SK-N-SH (cell line): ENCODE measurements around the gene STUB1. TPM values are rescaled to one million over a fixed set of nuclear protein-coding genes. Genes with fewer than 3 reads are reported as not detected.

Experiments used
- CTCF ChIA-PET: fragments of 300-600, 350-600 bp; formaldehyde crosslinking; extraction: SDS; loops from one replicate; lab custom pipeline; 2021; lab: Yijun Ruan, JAX
- POLR2A ChIA-PET: fragments of 350-600 bp; sonication (Branson Sonifier 250); formaldehyde crosslinking; extraction: SDS; loops from one replicate; lab custom pipeline; 2020; ENCODE audit warnings: antibody characterized with exemption, inconsistent platforms; lab: Yijun Ruan, JAX
- DNase-seq: peaks from one replicate; pipeline ENCODE4 v3.0.0; 2012
- H2AFZ ChIP-seq: fragments of 200-600 bp; sonication (generic); 2 replicates; pipeline ENCODE4 v1.8.1; 2016; ENCODE audit warnings: antibody characterized with exemption, mild to moderate bottlenecking, low read depth
- H3F3A ChIP-seq: fragments of 200-600 bp; sonication (generic); replicated peaks from 2 replicates; pipeline ENCODE3; 2016; ENCODE audit warnings: antibody characterized with exemption, mild to moderate bottlenecking; ENCODE audit not compliant: insufficient read depth
- H3K27ac ChIP-seq, 2 experiments: fragments of 200-500 bp in 1 of 2; fragments of 200-600 bp in 1 of 2; sonication (Bioruptor generic) in 1 of 2; sonication (generic), shearing (Covaris generic) in 1 of 2; 2 replicates each; pipeline versions ENCODE4 v1.5.1 to v1.6.1; 2014 to 2016; ENCODE audit warnings: low read depth in 2 of 2, inconsistent platforms in 1 of 2, low read length in 1 of 2, mild to moderate bottlenecking in 1 of 2, mixed read lengths in 1 of 2
- H3K27me3 ChIP-seq: fragments of 200-600 bp; sonication (generic), shearing (Covaris generic); 2 replicates; pipeline ENCODE4 v1.6.1; 2016; ENCODE audit warnings: mixed run types; ENCODE audit not compliant: insufficient read depth
- H3K36me3 ChIP-seq, 2 experiments: fragments of 200-500 bp in 1 of 2; fragments of 200-600 bp in 1 of 2; sonication (Bioruptor generic) in 1 of 2; sonication (generic) in 1 of 2; replicated peaks in 1 of 2; 2 replicates each; pipeline versions ENCODE3 to v1.5.1; 2014 to 2016; ENCODE audit warnings: low read length in 1 of 2, mild to moderate bottlenecking in 1 of 2; ENCODE audit not compliant: insufficient read depth in 2 of 2, control insufficient read depth in 1 of 2
- H3K4me1 ChIP-seq, 2 experiments: fragments of 200-500 bp in 1 of 2; fragments of 200-600 bp in 1 of 2; sonication (Bioruptor generic) in 1 of 2; sonication (generic), shearing (Covaris generic) in 1 of 2; 2 replicates each; pipeline versions ENCODE4 v1.5.1 to v1.6.1; 2014 to 2016; ENCODE audit warnings: low read depth in 1 of 2, low read length in 1 of 2, mixed run types in 1 of 2; ENCODE audit not compliant: insufficient read depth in 2 of 2, control insufficient read depth in 1 of 2
- H3K4me2 ChIP-seq: fragments of 200-600 bp; sonication (generic), shearing (Covaris generic); 2 replicates; pipeline ENCODE4 v1.6.1; 2017; ENCODE audit warnings: mixed run types
- H3K4me3 ChIP-seq, 2 experiments: fragments of 200-500 bp in 1 of 2; fragments of 200-600 bp in 1 of 2; sonication (Bioruptor generic) in 1 of 2; sonication (generic), shearing (Covaris generic) in 1 of 2; 2 replicates each; pipeline versions ENCODE4 v1.5.1 to v1.8.1; 2014 to 2016; ENCODE audit warnings: low read depth in 2 of 2, inconsistent platforms in 1 of 2, low read length in 1 of 2, mild to moderate bottlenecking in 1 of 2, mixed read lengths in 1 of 2, moderate library complexity in 1 of 2
- H3K79me2 ChIP-seq: fragments of 200-600 bp; sonication (generic); 2 replicates; pipeline ENCODE4 v1.8.1; 2017; ENCODE audit warnings: mild to moderate bottlenecking; ENCODE audit not compliant: insufficient read depth
- H3K9ac ChIP-seq: fragments of 200-600 bp; sonication (generic); 2 replicates; pipeline ENCODE4 v1.6.1; 2017; ENCODE audit warnings: mixed run types
- H3K9me2 ChIP-seq: fragments of 200-600 bp; sonication (generic); 2 replicates; pipeline ENCODE4 v1.6.1; 2017; ENCODE audit warnings: mixed run types
- H3K9me3 ChIP-seq: fragments of 200-600 bp; sonication (generic); 2 replicates; pipeline ENCODE4 v1.6.1; 2017; ENCODE audit warnings: mixed run types, mild to moderate bottlenecking, moderate library complexity
- H4K20me1 ChIP-seq: fragments of 200-600 bp; sonication (generic); 2 replicates; pipeline ENCODE4 v1.6.1; 2017; ENCODE audit warnings: mild to moderate bottlenecking, mixed run types; ENCODE audit not compliant: insufficient read depth
- EP300 ChIP-seq, 2 experiments: IDR thresholded peaks; 2 replicates each; pipeline versions ENCODE4 v1.4.0 to v1.6.1; 2012; ENCODE audit warnings: borderline replicate concordance in 1 of 2, low read depth in 1 of 2, low read length in 1 of 2
- MXI1 ChIP-seq: IDR thresholded peaks from 2 replicates; pipeline ENCODE4 v1.6.1; 2012; ENCODE audit warnings: mild to moderate bottlenecking, low read depth, low read length, improper control_type of control experiment
- NFIC ChIP-seq: IDR thresholded peaks from 2 replicates; pipeline ENCODE4 v1.4.0; 2012; ENCODE audit warnings: borderline replicate concordance
- POLR2AphosphoS5 ChIP-seq: IDR thresholded peaks from 2 replicates; pipeline ENCODE4 v1.6.1; 2012; ENCODE audit warnings: low read depth, low read length
- USF2 ChIP-seq: fragments of 150-350 bp; IDR thresholded peaks from 2 replicates; pipeline ENCODE4 v1.6.1; 2017; ENCODE audit warnings: antibody characterized with exemption, low read length, low read depth, borderline replicate concordance
- YY1 ChIP-seq: IDR thresholded peaks from 2 replicates; pipeline ENCODE4 v1.4.0; 2012; ENCODE audit warnings: low read depth, mild to moderate bottlenecking
- WGBS: methylation state at CpG from one replicate; pipeline ENCODE4 v1.1.6; 2017; ENCODE audit warnings: low lambda C conversion rate; 5-methylcytosine and 5-hydroxymethylcytosine counted together
- polyA plus RNA-seq, 3 experiments: library from polyadenylated mRNA; depleted of rRNA; stranded (reverse); fragments of >200 nt; gene quantifications; 2 replicates each; pipeline ENCODE4 v1.2.3, GENCODE V29; 2012
- TF ChIP-seq, protein P1 (sequence below): IDR thresholded peaks from 2 replicates; pipeline ENCODE4 v1.4.0; 2012; ENCODE audit warnings: low read depth
- TF ChIP-seq, protein P2 (sequence below): IDR thresholded peaks from 2 replicates; pipeline ENCODE4 v1.4.0; 2012; ENCODE audit warnings: low read depth, borderline replicate concordance
- TF ChIP-seq, protein P3 (sequence below): IDR thresholded peaks from 2 replicates; pipeline ENCODE4 v1.6.1; 2012; ENCODE audit warnings: mild to moderate bottlenecking, low read depth, low read length, moderate library complexity

The STUB1 gene
- polyA plus RNA-seq, 1 of the 3 experiments (the other 2 are of a cell fraction) = 323 TPM

DNA sequence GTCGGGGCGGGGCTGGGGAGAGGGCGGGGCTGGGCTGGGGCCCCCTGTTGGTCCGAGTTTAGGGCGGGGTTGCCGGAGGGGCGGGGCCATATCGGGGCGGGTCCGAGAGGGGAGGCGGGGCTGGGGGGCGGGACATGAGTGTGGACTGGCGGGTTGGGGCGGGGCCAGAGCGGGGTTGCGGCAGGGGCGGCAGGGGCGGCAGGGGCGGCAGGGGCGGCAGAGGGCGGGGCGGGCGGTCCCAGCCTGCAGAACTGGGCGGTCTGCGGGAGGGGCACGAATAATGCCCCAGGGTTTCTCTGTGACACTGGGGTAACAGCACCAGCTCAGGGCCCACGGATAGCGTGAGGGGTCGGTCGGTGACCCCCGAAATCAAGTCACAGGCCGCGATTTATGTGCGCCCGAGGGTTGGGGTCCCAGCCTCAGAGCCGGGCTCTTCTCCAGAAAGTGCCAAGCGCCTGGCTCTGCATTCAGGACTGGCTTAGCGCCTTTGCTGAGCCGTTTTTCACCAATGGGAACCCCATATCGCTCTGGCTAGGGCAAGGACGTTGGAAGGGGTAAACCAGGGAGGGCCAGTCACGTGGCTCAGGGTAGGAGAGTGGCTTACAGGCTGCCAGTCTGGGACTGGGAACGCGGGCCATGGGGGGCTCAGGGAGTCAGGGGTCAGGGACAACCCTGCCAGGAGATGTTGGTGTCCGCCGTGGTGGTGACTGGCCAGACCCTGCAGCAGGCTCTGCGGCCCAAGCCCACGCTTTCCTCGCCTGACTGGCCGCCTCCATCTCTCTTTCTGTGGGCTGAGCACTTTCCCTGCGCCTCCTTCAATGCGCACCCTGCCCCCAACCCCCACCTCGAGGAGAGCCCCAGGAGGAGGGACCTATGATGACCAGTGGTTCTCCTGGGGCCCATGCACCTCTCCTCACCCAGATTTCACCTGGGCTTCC, 42.9 kb upstream of the STUB1 start:
- Histone ChIP-seq H3K4me1 (peaks cover 0 to 34% of the 10 kb centered on the region in 2 experiments; a peak in 1 of 4 replicates), H3K27me3 (no peaks in the 10 kb centered on the region), H3K4me2 (peak overlapping the region; percentile 90), H3K36me3 (peaks cover 0 to 16% of the 10 kb centered on the region in 2 experiments), H3K9ac (peak overlapping the region; percentile 90; the same call in 1 of the 2 replicates), H3K9me2 (no peaks in the 10 kb centered on the region), H3K4me3 (peak overlapping the region; percentile 78 to 87), H4K20me1 (no peaks in the 10 kb centered on the region; the same call in 1 of the 2 replicates), H2AFZ (peak overlapping the region; percentile 84; the same call in 1 of the 2 replicates), H3K9me3 (no peaks in the 10 kb centered on the region), H3K27ac (peak overlapping the region; percentile 94 to 98), H3F3A (peaks cover 13% of the 10 kb centered on the region), H3K79me2 (peaks cover 12% of the 10 kb centered on the region; the same call in 1 of the 2 replicates)
- DNase-seq = peak; percentile 100
- WGBS = 27% methylated on average over 7 of the region's 53 CpGs
- POLR2A ChIA-PET = interaction anchor here (0.7 to 1.6 kb wide), 4 partner anchors 12 to 72 kb away, joined by 3 to 5 read pairs (median 4); partner anchors contain the start of genes RAB40C and WDR90
- TF ChIP-seq POLR2AphosphoS5 = no peak
- TF ChIP-seq, protein P1, sequence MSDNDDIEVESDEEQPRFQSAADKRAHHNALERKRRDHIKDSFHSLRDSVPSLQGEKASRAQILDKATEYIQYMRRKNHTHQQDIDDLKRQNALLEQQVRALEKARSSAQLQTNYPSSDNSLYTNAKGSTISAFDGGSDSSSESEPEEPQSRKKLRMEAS = no peak
- no peak for TF ChIP-seq USF2
- TF ChIP-seq, protein P2, sequence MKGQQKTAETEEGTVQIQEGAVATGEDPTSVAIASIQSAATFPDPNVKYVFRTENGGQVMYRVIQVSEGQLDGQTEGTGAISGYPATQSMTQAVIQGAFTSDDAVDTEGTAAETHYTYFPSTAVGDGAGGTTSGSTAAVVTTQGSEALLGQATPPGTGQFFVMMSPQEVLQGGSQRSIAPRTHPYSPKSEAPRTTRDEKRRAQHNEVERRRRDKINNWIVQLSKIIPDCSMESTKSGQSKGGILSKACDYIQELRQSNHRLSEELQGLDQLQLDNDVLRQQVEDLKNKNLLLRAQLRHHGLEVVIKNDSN = peak; percentile 34; the same call in 1 of the 2 replicates
- no peak for TF ChIP-seq EP300 (IDR thresholded peaks at IDR 0.05; ENCODE audit: borderline replicate concordance in 1 of 2, low read depth in 1 of 2, low read length in 1 of 2)
- no peak for TF ChIP-seq NFIC
- no peak; the same call in 1 of the 2 replicates for TF ChIP-seq MXI1
- TF ChIP-seq, protein P3, sequence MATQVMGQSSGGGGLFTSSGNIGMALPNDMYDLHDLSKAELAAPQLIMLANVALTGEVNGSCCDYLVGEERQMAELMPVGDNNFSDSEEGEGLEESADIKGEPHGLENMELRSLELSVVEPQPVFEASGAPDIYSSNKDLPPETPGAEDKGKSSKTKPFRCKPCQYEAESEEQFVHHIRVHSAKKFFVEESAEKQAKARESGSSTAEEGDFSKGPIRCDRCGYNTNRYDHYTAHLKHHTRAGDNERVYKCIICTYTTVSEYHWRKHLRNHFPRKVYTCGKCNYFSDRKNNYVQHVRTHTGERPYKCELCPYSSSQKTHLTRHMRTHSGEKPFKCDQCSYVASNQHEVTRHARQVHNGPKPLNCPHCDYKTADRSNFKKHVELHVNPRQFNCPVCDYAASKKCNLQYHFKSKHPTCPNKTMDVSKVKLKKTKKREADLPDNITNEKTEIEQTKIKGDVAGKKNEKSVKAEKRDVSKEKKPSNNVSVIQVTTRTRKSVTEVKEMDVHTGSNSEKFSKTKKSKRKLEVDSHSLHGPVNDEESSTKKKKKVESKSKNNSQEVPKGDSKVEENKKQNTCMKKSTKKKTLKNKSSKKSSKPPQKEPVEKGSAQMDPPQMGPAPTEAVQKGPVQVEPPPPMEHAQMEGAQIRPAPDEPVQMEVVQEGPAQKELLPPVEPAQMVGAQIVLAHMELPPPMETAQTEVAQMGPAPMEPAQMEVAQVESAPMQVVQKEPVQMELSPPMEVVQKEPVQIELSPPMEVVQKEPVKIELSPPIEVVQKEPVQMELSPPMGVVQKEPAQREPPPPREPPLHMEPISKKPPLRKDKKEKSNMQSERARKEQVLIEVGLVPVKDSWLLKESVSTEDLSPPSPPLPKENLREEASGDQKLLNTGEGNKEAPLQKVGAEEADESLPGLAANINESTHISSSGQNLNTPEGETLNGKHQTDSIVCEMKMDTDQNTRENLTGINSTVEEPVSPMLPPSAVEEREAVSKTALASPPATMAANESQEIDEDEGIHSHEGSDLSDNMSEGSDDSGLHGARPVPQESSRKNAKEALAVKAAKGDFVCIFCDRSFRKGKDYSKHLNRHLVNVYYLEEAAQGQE = no peak
- no peak for TF ChIP-seq YY1
- CTCF ChIA-PET = interaction anchor here (1.0 to 2.2 kb wide), 4 partner anchors 11 to 75 kb away, joined by 3 to 11 read pairs (median 8); partner anchors contain the start of gene WDR90
